HepG2 (cell line): ENCODE data around the gene IGLON5. TPM values are rescaled to one million over a fixed set of nuclear protein-coding genes. Genes with fewer than 3 reads are reported as not detected.
A peak's percentile ranks its signal among the peaks of the same experiment; 100 is the strongest.

Experiments
- AGO2 ChIP-seq: fragments of 200-400 bp; formaldehyde crosslinking; optimal IDR thresholded peaks from 2 replicates; pipeline ENCODE3; 2017; ENCODE audit warnings: mild to moderate bottlenecking, low read depth, low read length, moderate library complexity
- AHDC1 ChIP-seq: sonication (generic); formaldehyde crosslinking; IDR thresholded peaks from 2 replicates; pipeline ENCODE4 v1.5.1; 2020; ENCODE audit warnings: mild to moderate bottlenecking, missing genetic modification reagents, borderline replicate concordance
- CEBPG ChIP-seq: IDR thresholded peaks from 2 replicates; pipeline ENCODE4 v1.6.1; 2016
- GLMP ChIP-seq: sonication (generic); formaldehyde crosslinking; IDR thresholded peaks from 2 replicates; pipeline ENCODE4 v1.9.0; 2021; ENCODE audit warnings: missing genetic modification reagents, mild to moderate bottlenecking, borderline replicate concordance
- GPN1 ChIP-seq: sonication (generic); formaldehyde crosslinking; IDR thresholded peaks from 2 replicates; pipeline ENCODE4 v1.5.1; 2020; ENCODE audit warnings: missing genetic modification reagents, borderline replicate concordance
- MXD1 ChIP-seq: sonication (generic); formaldehyde crosslinking; IDR thresholded peaks from 2 replicates; pipeline ENCODE4 v1.4.0; 2020; ENCODE audit warnings: mild to moderate bottlenecking, missing genetic modification reagents
- PRDM15 ChIP-seq: sonication (generic); formaldehyde crosslinking; IDR thresholded peaks from 2 replicates; pipeline ENCODE4 v1.4.0; 2020; ENCODE audit warnings: missing genetic modification reagents
- ZBTB14 ChIP-seq: sonication (generic); formaldehyde crosslinking; IDR thresholded peaks from 2 replicates; pipeline ENCODE4 v1.4.0; 2020; ENCODE audit warnings: missing genetic modification reagents
- ZNF263 ChIP-seq: sonication (generic); formaldehyde crosslinking; IDR thresholded peaks from 2 replicates; pipeline ENCODE4 v1.4.0; 2020; ENCODE audit warnings: missing genetic modification reagents
- ZNF564 ChIP-seq: sonication (generic); formaldehyde crosslinking; IDR thresholded peaks from 2 replicates; pipeline ENCODE4 v1.8.1; 2023; ENCODE audit warnings: mild to moderate bottlenecking, missing genetic modification reagents
- ZNF574 ChIP-seq: sonication (generic); formaldehyde crosslinking; IDR thresholded peaks from 2 replicates; pipeline ENCODE4 v1.4.0; 2020; ENCODE audit warnings: missing genetic modification reagents
- ZNF75D ChIP-seq: sonication (generic); formaldehyde crosslinking; IDR thresholded peaks from 2 replicates; pipeline ENCODE4 v1.8.1; 2023; ENCODE audit warnings: missing genetic modification reagents, mild to moderate bottlenecking, borderline replicate concordance
- ZNF891 ChIP-seq: sonication (generic); formaldehyde crosslinking; IDR thresholded peaks from 2 replicates; pipeline ENCODE4 v1.5.0; 2020; ENCODE audit warnings: mild to moderate bottlenecking, missing genetic modification reagents
- polyA plus RNA-seq, 8 experiments: library from polyadenylated mRNA; depleted of rRNA in 3 of 8; stranded (reverse) in 7 of 8; unstranded in 1 of 8; fragments of >200 nt; fragmentation: Illumina TruSeq in 4 of 8; extraction: Trizol in 4 of 8; gene quantifications; 2 replicates each; pipeline versions ENCODE4 v1.2.1 to v1.2.3, GENCODE V29; 2011 to 2016; ENCODE audit warnings: low read depth in 4 of 8, missing spikeins in 1 of 8, mixed read lengths in 1 of 8; ENCODE audit not compliant: insufficient read depth in 1 of 8
- total RNA-seq, 5 experiments: library from RNA; depleted of rRNA; stranded (reverse); fragments of >200 nt; fragmentation: Illumina TruSeq; extraction: Trizol; gene quantifications; 2 replicates each; pipeline ENCODE4 v1.2.3, GENCODE V29; 2016; ENCODE audit warnings: low read depth in 1 of 5

The IGLON5 gene
- total and polyA plus RNA-seq, 2 of the 13 experiments (the other 11 are each of a cell fraction or from before 2014, with no cell fraction given) = 0.04 to 5.7 TPM

- TF ChIP-seq ZNF574 (CRISPR knock-in tag) (peak; percentile 29; the same call in 1 of the 2 replicates), ZNF75D (CRISPR knock-in tag) (no peak), CEBPG (CRISPR knock-in tag) (no peak), MXD1 (CRISPR knock-in tag) (no peak), ZNF564 (no peak), GPN1 (CRISPR knock-in tag) (no peak), PRDM15 (CRISPR knock-in tag) (no peak), ZBTB14 (CRISPR knock-in tag) (no peak), AGO2 (peak; percentile 90), AHDC1 (CRISPR knock-in tag) (no peak), ZNF891 (CRISPR knock-in tag) (0 out of 2 replicates have a peak, but pooled peaks have one; percentile 52), ZNF263 (CRISPR knock-in tag) (0 out of 2 replicates have a peak, but pooled peaks have one; percentile 22), GLMP (CRISPR knock-in tag) (no peak)
Observed at GRCh38 chr19:51354103-51354741, 42.8 kb downstream of the IGLON5 start (continued).
